NCI-H774 (cell line): ENCODE data around the gene RLN2.

Experiments used
- DNase-seq: peaks from one replicate; lab custom pipeline; 2025; lab: John Stamatoyannopoulos, UW

Gene RLN2

DNA sequence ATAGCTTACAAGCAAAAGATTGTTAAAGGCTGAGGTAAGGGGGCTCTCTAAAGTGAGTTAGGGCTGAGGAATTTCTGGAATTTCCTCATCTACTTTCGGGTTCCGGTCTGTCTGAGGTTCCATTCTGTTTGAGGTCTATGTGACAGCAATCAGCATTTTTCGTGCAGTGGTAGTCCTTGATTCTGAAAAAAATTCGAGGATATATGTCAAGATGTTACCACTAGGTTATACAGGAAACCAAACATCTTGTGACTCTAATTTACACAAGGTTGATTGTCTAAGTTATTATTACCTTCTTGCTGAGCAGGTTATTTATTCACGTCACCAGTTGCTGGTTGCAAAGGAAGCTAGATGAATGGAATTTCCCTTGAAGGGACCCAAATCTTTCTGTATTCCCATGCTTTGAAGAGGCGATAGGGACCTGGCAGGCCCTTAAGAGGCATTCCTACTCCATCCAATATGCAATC is 35.2 kb downstream of the RLN2 start:
- DNase-seq = no peak

GRCh38 chr9:5265939-5266338 is 38.6 kb downstream of the RLN2 start:
- DNase-seq = no peak

- DNase-seq = no peak
Measured at GRCh38 chr9:5264219-5264595, 40.3 kb downstream of the RLN2 start.

DNA sequence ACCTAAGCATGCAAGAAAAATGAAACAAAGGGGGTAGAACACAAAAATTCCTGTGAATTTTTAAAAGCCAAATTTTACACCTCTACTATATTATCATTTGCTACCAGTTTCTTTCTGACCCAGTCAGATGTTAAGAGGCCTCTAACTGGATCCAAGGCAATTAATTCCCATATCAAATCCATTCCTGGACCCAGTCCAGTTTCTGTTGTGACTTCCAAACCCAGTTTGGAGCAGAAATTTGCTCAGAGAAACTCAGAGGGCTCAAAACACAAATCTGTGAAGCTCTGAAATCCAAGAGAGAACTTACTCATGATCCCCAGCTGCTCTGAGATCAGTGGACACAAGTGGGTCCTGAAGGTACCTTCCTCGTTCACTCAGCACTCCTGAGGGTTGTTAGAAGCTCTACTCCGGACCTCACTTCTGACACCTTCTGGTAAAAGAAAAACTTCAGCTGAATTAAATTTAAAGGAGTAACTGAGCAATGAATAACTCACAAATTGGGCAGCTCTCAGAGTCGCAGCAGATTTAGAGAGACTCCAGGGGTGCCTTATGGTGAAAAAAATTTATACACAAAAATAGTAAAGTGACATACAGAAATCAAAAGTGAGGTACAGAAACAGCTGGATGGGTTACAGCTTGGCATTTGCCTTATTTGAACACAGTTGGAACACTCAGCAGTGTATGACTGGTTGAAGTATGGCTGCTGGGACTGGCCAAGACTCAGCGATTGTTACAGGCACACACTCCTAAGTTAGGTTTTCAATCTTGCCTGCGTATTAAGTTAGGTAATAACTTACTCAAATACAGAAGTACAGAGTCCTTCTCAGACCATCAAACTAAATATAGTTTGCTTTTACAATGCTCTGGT is 40.9 kb downstream of the RLN2 start:
- no peak for DNase-seq
